ENCODE data around the gene CGB8. TPM values are rescaled to one million over a fixed set of nuclear protein-coding genes. Genes with fewer than 3 reads are reported as not detected.

Gene CGB8
- total and polyA plus RNA-seq, 2 experiments from 2014 or later, result not detected

DNA sequence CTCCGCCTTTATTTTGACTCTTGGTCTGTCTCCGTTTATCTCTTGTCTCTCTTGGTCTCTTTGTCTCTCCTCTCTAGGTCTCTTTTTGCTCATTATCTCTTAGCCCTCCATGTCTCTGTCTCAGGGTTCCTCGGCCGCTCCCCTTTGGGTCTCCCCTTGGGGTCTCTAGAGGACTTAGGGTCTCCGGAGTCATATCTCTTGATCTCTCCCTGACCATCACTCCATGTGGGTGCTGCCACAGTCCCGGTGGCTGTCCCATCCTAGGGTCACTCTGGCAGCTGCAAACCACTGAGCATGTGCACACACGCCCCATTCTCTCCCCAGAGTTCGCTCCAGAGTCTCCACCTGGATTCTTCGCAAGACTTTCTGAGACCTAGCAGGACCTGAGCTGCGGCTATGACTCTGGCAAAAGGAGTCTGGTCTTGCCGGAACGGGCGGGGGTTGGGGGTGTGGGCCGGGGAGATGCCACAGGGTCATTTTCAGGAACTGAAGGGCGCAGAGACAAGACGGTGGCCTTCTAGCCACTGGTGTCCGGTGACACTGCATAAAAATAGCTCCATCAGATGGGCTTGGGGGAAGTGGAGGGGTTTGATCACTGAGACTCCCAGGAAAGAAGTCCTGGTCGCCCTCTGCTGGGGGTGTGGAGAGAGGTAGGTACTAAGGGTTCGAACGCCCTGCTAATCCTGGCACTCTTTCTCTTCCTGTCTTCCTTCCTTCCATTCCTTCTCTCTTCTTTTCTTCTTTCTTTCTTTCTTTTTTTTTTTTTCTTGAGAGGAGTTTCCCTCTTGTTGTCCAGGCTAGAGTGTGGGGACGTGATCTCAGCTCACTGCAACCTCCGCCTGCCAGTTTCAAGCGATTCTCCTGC lies 24.8 kb upstream of the CGB8 start:
- H3K9me3 Mint-ChIP-seq, result peaks cover 22% of the 10 kb centered on the region
- Histone ChIP-seq H3K27ac (ENCODE audit: low read depth) (no peak overlapping the region), H3K9me2 (ENCODE audit: insufficient read depth) (0 out of 2 replicates have a peak, but pooled peaks cover 5% of the 10 kb centered on the region), H3K4me1 (ENCODE audit: insufficient read depth) (peaks cover 7% of the 10 kb centered on the region), H3K27me3 (ENCODE audit: insufficient read depth) (peaks cover 57% of the 10 kb centered on the region), H3K4me2 (no peak overlapping the region), H2AFZ (no peak overlapping the region), H3K4me3 (no peak overlapping the region), H4K20me1 (replicated peaks; ENCODE audit: insufficient read depth) (no peaks in the 10 kb centered on the region; the same call in 1 of the 2 replicates), H3K79me2 (replicated peaks; ENCODE audit: insufficient read depth) (no peaks in the 10 kb centered on the region), H3K36me3 (ENCODE audit: insufficient read depth) (no peaks in the 10 kb centered on the region), H3F3A (replicated peaks; ENCODE audit: low read depth) (no peaks in the 10 kb centered on the region)
- H3K36me3 Mint-ChIP-seq (ENCODE audit: low read depth), result peaks cover 7% of the 10 kb centered on the region; the same call in 2 of the 3 replicates
- H3K4me1 Mint-ChIP-seq, result peaks cover 13% of the 10 kb centered on the region; the same call in 2 of the 3 replicates
- peak; percentile 52 for ATAC-seq
- H3K4me3 Mint-ChIP-seq, result peak overlapping the region; percentile 69
- TF ChIP-seq ZNF331 (CRISPR knock-in tag; IDR thresholded peaks at IDR 0.05; ENCODE audit: low read depth), result no peak
- TF ChIP-seq, protein P1, sequence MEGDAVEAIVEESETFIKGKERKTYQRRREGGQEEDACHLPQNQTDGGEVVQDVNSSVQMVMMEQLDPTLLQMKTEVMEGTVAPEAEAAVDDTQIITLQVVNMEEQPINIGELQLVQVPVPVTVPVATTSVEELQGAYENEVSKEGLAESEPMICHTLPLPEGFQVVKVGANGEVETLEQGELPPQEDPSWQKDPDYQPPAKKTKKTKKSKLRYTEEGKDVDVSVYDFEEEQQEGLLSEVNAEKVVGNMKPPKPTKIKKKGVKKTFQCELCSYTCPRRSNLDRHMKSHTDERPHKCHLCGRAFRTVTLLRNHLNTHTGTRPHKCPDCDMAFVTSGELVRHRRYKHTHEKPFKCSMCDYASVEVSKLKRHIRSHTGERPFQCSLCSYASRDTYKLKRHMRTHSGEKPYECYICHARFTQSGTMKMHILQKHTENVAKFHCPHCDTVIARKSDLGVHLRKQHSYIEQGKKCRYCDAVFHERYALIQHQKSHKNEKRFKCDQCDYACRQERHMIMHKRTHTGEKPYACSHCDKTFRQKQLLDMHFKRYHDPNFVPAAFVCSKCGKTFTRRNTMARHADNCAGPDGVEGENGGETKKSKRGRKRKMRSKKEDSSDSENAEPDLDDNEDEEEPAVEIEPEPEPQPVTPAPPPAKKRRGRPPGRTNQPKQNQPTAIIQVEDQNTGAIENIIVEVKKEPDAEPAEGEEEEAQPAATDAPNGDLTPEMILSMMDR (conservative IDR thresholded peaks at IDR 0.05; ENCODE audit: low read depth in 2 of 2), result peak; percentile 37 to 73
- peak; percentile 67 for DNase-seq (ENCODE audit: low spot score)
- H3K27me3 Mint-ChIP-seq (ENCODE audit: insufficient read depth, low read depth, poor library complexity), result peaks cover 56% of the 10 kb centered on the region
- no peak overlapping the region for H3K27ac Mint-ChIP-seq

DNA sequence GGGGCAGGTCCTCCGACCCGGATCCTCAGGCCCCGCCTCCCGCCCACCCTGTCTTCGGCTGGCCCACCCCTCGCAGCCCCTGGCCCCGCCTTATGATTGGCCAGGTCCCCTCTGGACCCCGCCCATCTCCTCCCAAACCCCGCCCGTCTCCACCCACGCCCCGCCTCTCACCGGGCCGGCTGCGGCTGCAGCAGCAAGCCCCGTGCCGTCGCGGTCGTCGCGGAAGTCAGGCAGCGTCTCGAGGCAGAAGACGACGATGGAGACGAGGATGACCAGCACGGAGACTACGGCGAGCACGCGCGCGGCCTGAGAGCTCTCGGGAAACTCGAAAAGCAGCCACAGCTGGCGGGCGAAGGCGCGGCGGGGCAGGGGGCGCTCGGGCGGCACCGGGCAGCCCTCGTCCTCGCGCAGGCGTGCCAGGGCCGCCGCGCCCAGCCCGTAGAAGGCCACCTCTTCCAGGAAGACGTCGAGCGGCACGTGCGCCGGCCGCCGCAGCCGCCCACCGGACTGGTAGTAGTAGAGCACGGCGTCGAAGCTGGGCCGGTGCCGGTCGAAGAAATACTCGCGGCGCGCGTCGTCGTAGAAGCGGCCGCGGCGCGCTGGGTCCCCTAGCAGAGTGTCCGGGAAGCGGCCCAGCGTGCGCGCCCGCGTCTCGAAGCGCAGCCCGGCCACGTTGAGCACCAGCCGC lies 23.1 kb upstream of the CGB8 start:
- no peak overlapping the region for H3K27ac ChIP-seq (ENCODE audit: low read depth)
- H3K9me2 ChIP-seq (ENCODE audit: insufficient read depth), result 0 out of 2 replicates have a peak, but pooled peaks cover 6% of the 10 kb centered on the region
- H3K36me3 ChIP-seq (ENCODE audit: insufficient read depth), result no peaks in the 10 kb centered on the region
- TF ChIP-seq ZNF114 (CRISPR knock-in tag; IDR thresholded peaks at IDR 0.05), result no peak
- TF ChIP-seq EZH2phosphoT487 (IDR thresholded peaks at IDR 0.05; ENCODE audit: unreplicated experiment), result no peak
- TF ChIP-seq, protein P1 (conservative IDR thresholded peaks at IDR 0.05; ENCODE audit: low read depth in 2 of 2), result no peak; a peak in 1 of 4 replicates
- peak; percentile 65 for TF ChIP-seq POLR2AphosphoS5 (IDR thresholded peaks at IDR 0.05; ENCODE audit: low read depth)
- TF ChIP-seq JUNB (IDR thresholded peaks at IDR 0.05; ENCODE audit: unreplicated experiment), result no peak
- no peaks in the 10 kb centered on the region for H3F3A ChIP-seq (replicated peaks; ENCODE audit: low read depth)
- peaks cover 9% of the 10 kb centered on the region for H3K4me1 ChIP-seq (ENCODE audit: insufficient read depth)
- peaks cover 69% of the 10 kb centered on the region for H3K27me3 Mint-ChIP-seq (ENCODE audit: insufficient read depth, low read depth, poor library complexity)
- ATAC-seq (peak; percentile 78), DNase-seq (ENCODE audit: low spot score) (peak; percentile 91)
- peaks cover 10% of the 10 kb centered on the region for H3K36me3 Mint-ChIP-seq (ENCODE audit: low read depth)
- H3K4me1 Mint-ChIP-seq, result peaks cover 19% of the 10 kb centered on the region
- peak overlapping the region; percentile 38; the same call in 1 of the 2 replicates for H3K4me3 ChIP-seq
- peak overlapping the region; percentile 66 for H3K4me3 Mint-ChIP-seq
- peak overlapping the region; percentile 81; the same call in 1 of the 2 replicates for H2AFZ ChIP-seq
- peaks cover 29% of the 10 kb centered on the region for H3K9me3 Mint-ChIP-seq
- H3K27ac Mint-ChIP-seq, result no peak overlapping the region
- no peaks in the 10 kb centered on the region; the same call in 1 of the 2 replicates for H4K20me1 ChIP-seq (replicated peaks; ENCODE audit: insufficient read depth)
- H3K27me3 ChIP-seq (ENCODE audit: insufficient read depth), result peaks cover 72% of the 10 kb centered on the region
- peak overlapping the region; percentile 57; the same call in 1 of the 2 replicates for H3K4me2 ChIP-seq
- H3K79me2 ChIP-seq (replicated peaks; ENCODE audit: insufficient read depth), result no peaks in the 10 kb centered on the region
